ENCODE measurements around the gene ZNFX1. TPM values are rescaled to one million over a fixed set of nuclear protein-coding genes. Genes with fewer than 3 reads are reported as not detected.

Gene ZNFX1
- total and polyA plus RNA-seq, 2 donors (not counting 1 experiment from before 2014, with no cell fraction given), result 10.3 to 37.9 TPM

- Histone ChIP-seq H3K4me1 (ENCODE audit: control insufficient read depth in 2 of 2, insufficient read depth in 2 of 2, low read length in 2 of 2) (peaks cover 8 to 11% of the 10 kb centered on the region in 2 donors), H3K9ac (ENCODE audit: low read length) (no peak overlapping the region), H3K79me2 (ENCODE audit: control insufficient read depth, insufficient read depth, low read length) (peaks cover 44% of the 10 kb centered on the region), H3K36me3 (replicated peaks in 1 of 2; ENCODE audit: control extremely low read depth in 1 of 2, control insufficient read depth in 1 of 2, extremely low read depth in 1 of 2, insufficient read depth in 2 of 2, low read length in 1 of 2) (peaks cover 6 to 80% of the 10 kb centered on the region in 2 experiments), H2AFZ (ENCODE audit: insufficient read depth, low read depth, low read length, poor library complexity, severe bottlenecking) (no peak overlapping the region), H3K4me3 (ENCODE audit: control extremely low read depth in 1 of 5, extremely low read depth in 1 of 5, insufficient read depth in 1 of 5, low read depth in 2 of 5, low read length in 4 of 5) (no peak overlapping the region), H4K20me1 (ENCODE audit: control insufficient read depth, insufficient read depth, low read length, poor library complexity, severe bottlenecking) (peaks cover 17% of the 10 kb centered on the region), H3K9me3 (ENCODE audit: control extremely low read depth in 1 of 3, control insufficient read depth in 2 of 3, insufficient read depth in 1 of 3, low read length in 2 of 3) (no peaks in the 10 kb centered on the region), H3K27ac (ENCODE audit: low read length in 2 of 2) (no peak overlapping the region), H3K27me3 (replicated peaks in 1 of 4; ENCODE audit: control extremely low read depth in 1 of 4, control insufficient read depth in 3 of 4, insufficient read depth in 4 of 4, low read length in 3 of 4) (no peaks in the 10 kb centered on the region), H3K4me2 (replicated peaks; ENCODE audit: low read depth, low read length, poor library complexity, severe bottlenecking) (no peak overlapping the region)
- Mint-ChIP-seq H3K4me1 (peaks cover 14% of the 10 kb centered on the region), H3K27ac (no peak overlapping the region), H3K27me3 (no peaks in the 10 kb centered on the region), H3K9me3 (ENCODE audit: insufficient read depth) (no peaks in the 10 kb centered on the region), H3K4me3 (no peak overlapping the region)
- POLR2A ChIA-PET, result no interaction called here
- 100% methylated on average over 2 of the region's 7 CpGs for WGBS (ENCODE audit: insufficient coverage)
- TF ChIP-seq CTCF (IDR thresholded peaks at IDR 0.05), result no peak
- TF ChIP-seq EZH2 (IDR thresholded peaks at IDR 0.05; ENCODE audit: borderline replicate concordance, insufficient read depth, low read depth, low read length, poor library complexity, severe bottlenecking), result no peak
- DNase-seq (no peak), ATAC-seq (ENCODE audit: low read depth) (no peak)
- intact Hi-C loops (cut with micrococcal nuclease), result no loop called here
- CTCF ChIA-PET, result no interaction called here
Measured at GRCh38 chr20:49225896-49226295, 52.0 kb downstream of the ZNFX1 start.

GRCh38 chr20:49219924-49220831, 57.7 kb downstream of the ZNFX1 start:
- H3K27me3 ChIP-seq (replicated peaks in 1 of 4; ENCODE audit: control extremely low read depth in 1 of 4, control insufficient read depth in 3 of 4, insufficient read depth in 4 of 4, low read length in 3 of 4), result no peaks in the 10 kb centered on the region
- Mint-ChIP-seq H3K9me3 (ENCODE audit: insufficient read depth) (no peaks in the 10 kb centered on the region), H3K4me3 (peak overlapping the region; percentile 90), H3K27ac (peak overlapping the region; percentile 93), H3K4me1 (peaks cover 24% of the 10 kb centered on the region), H3K27me3 (no peaks in the 10 kb centered on the region)
- 71% methylated on average over 23 of the region's 28 CpGs for WGBS (ENCODE audit: insufficient coverage)
- intact Hi-C loops (cut with micrococcal nuclease), result loop anchor here (1.0 to 5.0 kb wide), 3 partner anchors 32 to 298 kb away; partner anchors contain the start of genes ARFGEF2, STAU1 and ZNFX1
- peak overlapping the region; percentile 82 for H3K4me2 ChIP-seq (replicated peaks; ENCODE audit: low read depth, low read length, poor library complexity, severe bottlenecking)
- ChIA-PET POLR2A (interaction anchor here (1.2 to 1.6 kb wide), 2 partner anchors 56 to 88 kb away, joined by 3 to 7 read pairs; no protein-coding TSS in a partner anchor), CTCF (interaction anchor here (1.2 to 1.3 kb wide), 2 partner anchors 29 to 87 kb away, joined by 3 to 5 read pairs; no protein-coding TSS in a partner anchor)
- peaks cover 16 to 26% of the 10 kb centered on the region in 2 donors for H3K4me1 ChIP-seq (ENCODE audit: control insufficient read depth in 2 of 2, insufficient read depth in 2 of 2, low read length in 2 of 2)
- no peaks in the 10 kb centered on the region for H3K9me3 ChIP-seq (ENCODE audit: control extremely low read depth in 1 of 3, control insufficient read depth in 2 of 3, insufficient read depth in 1 of 3, low read length in 2 of 3)
- H4K20me1 ChIP-seq (ENCODE audit: control insufficient read depth, insufficient read depth, low read length, poor library complexity, severe bottlenecking), result peaks cover 21% of the 10 kb centered on the region
- peak overlapping the region; percentile 95 to 97 for H3K27ac ChIP-seq (ENCODE audit: low read length in 2 of 2)
- ATAC-seq (ENCODE audit: low read depth) (no peak), DNase-seq (no peak)
- TF ChIP-seq CTCF (IDR thresholded peaks at IDR 0.05) (no peak), EZH2 (IDR thresholded peaks at IDR 0.05; ENCODE audit: borderline replicate concordance, insufficient read depth, low read depth, low read length, poor library complexity, severe bottlenecking) (no peak)
- H2AFZ ChIP-seq (ENCODE audit: insufficient read depth, low read depth, low read length, poor library complexity, severe bottlenecking), result peak overlapping the region; percentile 79
- peak overlapping the region; percentile 68 to 98 (median 82) for H3K4me3 ChIP-seq (ENCODE audit: control extremely low read depth in 1 of 5, extremely low read depth in 1 of 5, insufficient read depth in 1 of 5, low read depth in 2 of 5, low read length in 4 of 5)
- H3K9ac ChIP-seq (ENCODE audit: low read length), result peak overlapping the region; percentile 92
- H3K36me3 ChIP-seq (replicated peaks in 1 of 2; ENCODE audit: control extremely low read depth in 1 of 2, control insufficient read depth in 1 of 2, extremely low read depth in 1 of 2, insufficient read depth in 2 of 2, low read length in 1 of 2), result peaks cover 4 to 36% of the 10 kb centered on the region in 2 experiments
- H3K79me2 ChIP-seq (ENCODE audit: control insufficient read depth, insufficient read depth, low read length), result peaks cover 54% of the 10 kb centered on the region

Measured in B cell (primary cell).